Activated CD4-positive, alpha-beta T cell treated with anti-CD3 and anti-CD28 coated beads, Interleukin-2, amount 10 ng/mL, durations not matched to agents 24 days and 14 days (primary cell): ENCODE measurements around the gene OS9. TPM values are rescaled to one million over a fixed set of nuclear protein-coding genes. Genes with fewer than 3 reads are reported as not detected.

Experiments
- DNase-seq: peaks from one replicate; pipeline ENCODE4 v3.0.0; 2022
- H3K27ac Mint-ChIP-seq: one replicate; pipeline ENCODE4 v1.8.0; 2022; ENCODE audit warnings: mild to moderate bottlenecking, mixed read lengths
- H3K27me3 Mint-ChIP-seq: one replicate; pipeline ENCODE4 v1.8.0; 2022; ENCODE audit warnings: mixed read lengths
- H3K36me3 Mint-ChIP-seq: one replicate; pipeline ENCODE4 v1.8.0; 2022; ENCODE audit warnings: low read depth, mild to moderate bottlenecking, mixed read lengths
- H3K4me1 Mint-ChIP-seq: one replicate; pipeline ENCODE4 v1.8.0; 2021; ENCODE audit warnings: mixed read lengths
- H3K4me3 Mint-ChIP-seq: one replicate; pipeline ENCODE4 v1.8.0; 2022; ENCODE audit warnings: mild to moderate bottlenecking, moderate library complexity, mixed read lengths
- H3K9me3 Mint-ChIP-seq: one replicate; pipeline ENCODE4 v1.8.0; 2021; ENCODE audit warnings: mixed read lengths
- intact Hi-C: fragments of 100-400 bp; cut with micrococcal nuclease; formaldehyde crosslinking; loops from one replicate; pipeline ENCODE4 v1.15.1; 2023
- total RNA-seq: library from RNA; stranded (reverse); gene quantifications from 2 replicates; pipeline ENCODE4 v1.2.3, GENCODE V29; 2022

OS9 gene
- total RNA-seq, 1 donor from 2014 or later: 84.3 TPM

DNA sequence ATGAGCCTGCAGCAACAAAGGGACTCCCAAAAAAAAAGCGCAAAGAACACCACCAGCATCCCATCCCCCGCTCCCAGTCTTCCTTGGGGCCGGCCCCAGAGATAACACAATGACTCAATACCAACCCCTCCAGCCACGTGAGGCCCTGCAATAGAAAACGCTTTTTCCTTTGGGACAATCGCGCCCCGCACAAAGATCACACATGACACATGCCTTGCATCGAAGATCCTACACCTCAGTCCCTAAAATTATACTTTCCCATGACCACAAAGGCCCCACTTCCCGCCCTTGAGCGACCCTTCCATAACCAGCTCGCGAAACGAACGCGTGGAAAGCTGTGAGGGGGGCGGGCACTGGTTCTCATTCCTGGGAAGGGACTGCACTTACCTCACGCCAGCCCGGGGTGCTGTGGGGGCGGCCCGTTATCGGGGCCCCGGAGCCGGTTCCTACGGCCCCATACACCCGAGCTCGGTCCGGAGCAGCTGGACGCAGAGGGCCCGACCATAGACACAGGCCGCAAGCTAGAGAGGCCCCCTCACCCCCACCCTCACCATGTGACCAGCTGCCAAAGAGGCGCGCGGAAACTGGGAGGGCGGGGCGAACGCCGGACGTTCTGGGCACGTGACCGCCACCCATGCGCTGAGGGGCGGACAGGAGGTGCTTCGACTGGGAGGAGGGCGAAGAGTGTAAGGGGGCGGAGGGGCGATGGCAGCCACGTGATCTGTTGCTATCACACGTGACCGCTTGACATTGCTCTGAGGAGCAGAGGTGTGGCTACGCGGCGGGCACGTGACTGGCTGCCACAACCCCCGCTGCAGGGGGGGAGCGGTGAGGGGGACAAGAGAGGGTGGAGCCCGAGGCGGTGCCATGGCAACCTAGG is 58.1 kb downstream of the OS9 start, which contains the start of gene CDK4:
TSS of gene CDK4 (minus strand) at position 523 of the 880 bp plus-strand sequence. CDS start 593 bp downstream, outside the sequence.
- Mint-ChIP-seq H3K9me3 (no peaks in the 10 kb centered on the region), H3K4me3 (peak within 1 kb of the TSS; percentile 96), H3K27ac (peak within 1 kb of the TSS; percentile 97), H3K36me3 (peaks cover 46% of the 10 kb centered on the region), H3K4me1 (peaks cover 56% of the 10 kb centered on the region), H3K27me3 (no peaks in the 10 kb centered on the region)
- intact Hi-C loops: loop anchor here (1.0 to 10.0 kb wide), 5 partner anchors 8 to 1927 kb away; partner anchors contain the start of genes DDIT3, DNAJC14, EEF1AKMT3 and ESYT1
- DNase-seq: peak; percentile 99

- no peaks in the 10 kb centered on the region for H3K27me3 Mint-ChIP-seq
- peaks cover 52% of the 10 kb centered on the region for H3K4me1 Mint-ChIP-seq
- H3K36me3 Mint-ChIP-seq: peaks cover 42% of the 10 kb centered on the region
- peak overlapping the region; percentile 96 for H3K4me3 Mint-ChIP-seq
- intact Hi-C loops: loop anchor here (1.0 to 10.0 kb wide), 5 partner anchors 8 to 1928 kb away; partner anchors contain the start of genes DDIT3, DNAJC14, EEF1AKMT3 and ESYT1
- DNase-seq: no peak
- H3K27ac Mint-ChIP-seq: peak overlapping the region; percentile 97
- H3K9me3 Mint-ChIP-seq: no peaks in the 10 kb centered on the region
Measured at GRCh38 chr12:57752668-57753000, 58.7 kb downstream of the OS9 start.

DNA sequence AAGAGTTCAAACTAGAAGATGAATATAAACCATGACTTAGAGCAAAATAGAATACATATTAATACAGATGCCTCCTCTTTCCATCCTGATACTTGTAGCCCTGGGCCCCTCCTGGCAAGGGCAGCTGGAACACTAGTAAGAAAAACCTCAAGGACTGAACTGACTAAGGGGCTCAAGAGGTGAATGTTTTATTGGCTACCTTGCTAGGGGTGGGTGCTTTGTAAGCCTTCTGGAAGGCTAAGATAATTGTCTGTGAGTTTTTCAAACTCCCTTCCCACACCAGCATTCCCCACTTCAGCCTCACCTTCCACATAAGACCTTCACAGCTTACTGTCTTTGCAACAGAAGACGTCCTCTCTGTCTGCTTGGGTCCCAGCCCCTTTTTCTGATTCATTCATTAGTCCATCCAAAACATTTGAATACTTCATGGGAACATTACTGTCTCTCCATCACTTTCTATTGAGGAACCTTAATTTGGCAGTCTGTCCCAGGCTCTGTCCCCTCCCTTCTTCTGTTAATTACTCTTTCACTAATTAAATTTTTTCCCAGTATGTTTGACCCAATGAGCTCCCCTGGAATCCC is 59.9 kb downstream of the OS9 start:
- peak overlapping the region; percentile 79 for H3K27ac Mint-ChIP-seq
- DNase-seq: no peak
- intact Hi-C loops: loop anchor here (10.0 kb wide), 2 partner anchors 1629 to 1929 kb away; partner anchors contain the start of genes DNAJC14 and ESYT1
- H3K36me3 Mint-ChIP-seq: peaks cover 40% of the 10 kb centered on the region
- H3K4me1 Mint-ChIP-seq: peaks cover 52% of the 10 kb centered on the region
- H3K27me3 Mint-ChIP-seq: no peaks in the 10 kb centered on the region
- no peaks in the 10 kb centered on the region for H3K9me3 Mint-ChIP-seq
- peak overlapping the region; percentile 96 for H3K4me3 Mint-ChIP-seq

DNA sequence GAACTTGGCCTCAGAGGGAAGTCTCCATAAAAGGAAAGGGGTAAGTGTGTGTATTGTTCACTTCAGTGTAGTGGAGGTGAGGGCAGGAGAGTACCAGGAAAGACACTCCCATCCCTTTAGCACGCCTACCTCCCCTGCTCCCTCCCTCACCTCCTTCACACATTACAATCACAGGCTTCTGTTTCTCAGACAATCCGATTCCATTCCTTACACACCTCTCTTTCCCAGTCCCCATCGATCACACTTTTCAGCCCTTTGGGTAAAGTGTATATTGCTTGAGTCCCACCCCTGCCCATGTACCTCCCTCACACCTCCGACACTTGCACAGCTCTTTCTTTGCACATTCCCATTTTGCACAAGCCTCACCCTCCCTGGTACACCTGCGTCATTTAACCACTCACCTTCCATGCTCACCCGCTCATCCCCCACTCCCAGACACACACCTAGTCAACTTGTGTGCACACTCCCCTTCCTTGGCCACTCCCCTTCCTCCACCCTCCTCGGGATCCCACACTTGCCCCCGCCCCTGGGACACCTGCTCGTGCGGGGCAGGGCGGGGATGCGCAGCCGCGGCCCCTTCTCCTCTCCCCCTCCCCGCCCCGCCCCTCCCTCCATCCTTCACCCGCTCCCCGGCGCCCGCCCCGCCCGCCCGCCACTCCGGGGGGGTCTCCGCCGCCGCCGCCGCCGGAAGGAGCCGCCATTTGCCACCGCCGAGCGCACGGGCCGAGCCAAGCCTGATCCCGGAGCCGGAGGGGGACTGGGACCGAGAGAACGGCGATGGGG is 60.7 kb downstream of the OS9 start, which contains the start of gene MARCHF9:
TSS of gene MARCHF9 (plus strand) at position 693 of the 783 bp plus-strand sequence. CDS start 426 bp downstream, outside the sequence.
- Mint-ChIP-seq H3K9me3 (no peaks in the 10 kb centered on the region), H3K27ac (peak within 1 kb of the TSS; percentile 79), H3K27me3 (no peaks in the 10 kb centered on the region), H3K36me3 (peaks cover 39% of the 10 kb centered on the region), H3K4me1 (peaks cover 56% of the 10 kb centered on the region), H3K4me3 (peak within 1 kb of the TSS; percentile 89)
- intact Hi-C loops: loop anchor here (5.0 to 10.0 kb wide), 4 partner anchors 88 to 1930 kb away; partner anchors contain the start of genes DNAJC14 and ESYT1
- DNase-seq: peak; percentile 96

DNA sequence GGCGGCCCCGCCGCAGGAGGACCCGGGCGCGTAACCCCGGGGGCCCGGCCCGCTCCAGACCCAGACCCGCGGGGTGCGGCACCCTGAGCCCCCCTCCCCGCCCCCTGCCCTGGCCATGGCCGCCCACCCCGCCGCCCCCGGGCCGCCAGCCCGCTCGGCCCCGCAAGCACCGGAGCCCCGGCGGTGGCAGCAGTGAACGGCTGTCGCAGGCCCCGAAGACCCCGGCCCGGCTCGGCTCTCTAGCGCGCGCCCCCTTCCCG is 61.2 kb downstream of the OS9 start:
- intact Hi-C loops: loop anchor here (5.0 to 10.0 kb wide), 4 partner anchors 87 to 1930 kb away; partner anchors contain the start of genes DNAJC14 and ESYT1
- peaks cover 57% of the 10 kb centered on the region for H3K4me1 Mint-ChIP-seq
- H3K4me3 Mint-ChIP-seq: no peak overlapping the region
- no peaks in the 10 kb centered on the region for H3K9me3 Mint-ChIP-seq
- H3K27ac Mint-ChIP-seq: no peak overlapping the region
- no peak for DNase-seq
- H3K36me3 Mint-ChIP-seq: peaks cover 41% of the 10 kb centered on the region
- no peaks in the 10 kb centered on the region for H3K27me3 Mint-ChIP-seq

- Mint-ChIP-seq H3K36me3 (peaks cover 36% of the 10 kb centered on the region), H3K27ac (peak overlapping the region; percentile 72), H3K4me3 (peak overlapping the region; percentile 89), H3K9me3 (no peaks in the 10 kb centered on the region), H3K4me1 (peaks cover 52% of the 10 kb centered on the region), H3K27me3 (no peaks in the 10 kb centered on the region)
- DNase-seq: peak; percentile 79
- intact Hi-C loops: loop anchor here (1.0 to 10.0 kb wide), 5 partner anchors 10 to 1931 kb away; partner anchors contain the start of genes DNAJC14 and ESYT1
Measured at GRCh38 chr12:57755454-57756372, 61.8 kb downstream of the OS9 start.

GRCh38 chr12:57756406-57757341 is 62.7 kb downstream of the OS9 start:
- Mint-ChIP-seq H3K27ac (peak overlapping the region; percentile 72), H3K36me3 (peaks cover 32% of the 10 kb centered on the region), H3K4me1 (peaks cover 46% of the 10 kb centered on the region), H3K9me3 (no peaks in the 10 kb centered on the region), H3K4me3 (peak overlapping the region; percentile 89), H3K27me3 (no peaks in the 10 kb centered on the region)
- intact Hi-C loops: loop anchor here (1.0 to 10.0 kb wide), 5 partner anchors 9 to 1932 kb away; partner anchors contain the start of genes DNAJC14 and ESYT1
- DNase-seq: peak; percentile 92

GRCh38 chr12:57757771-57758170 is 63.8 kb downstream of the OS9 start:
- DNase-seq: no peak
- peaks cover 38% of the 10 kb centered on the region for H3K4me1 Mint-ChIP-seq
- peaks cover 32% of the 10 kb centered on the region for H3K36me3 Mint-ChIP-seq
- no peaks in the 10 kb centered on the region for H3K9me3 Mint-ChIP-seq
- no peak overlapping the region for H3K4me3 Mint-ChIP-seq
- no peaks in the 10 kb centered on the region for H3K27me3 Mint-ChIP-seq
- intact Hi-C loops: loop anchor here (5.0 to 10.0 kb wide), 4 partner anchors 85 to 1933 kb away; partner anchors contain the start of genes DNAJC14 and ESYT1
- no peak overlapping the region for H3K27ac Mint-ChIP-seq

- Mint-ChIP-seq H3K27ac (no peak overlapping the region), H3K4me3 (no peak overlapping the region), H3K36me3 (peaks cover 39% of the 10 kb centered on the region), H3K4me1 (peaks cover 36% of the 10 kb centered on the region), H3K9me3 (no peaks in the 10 kb centered on the region), H3K27me3 (no peaks in the 10 kb centered on the region)
- intact Hi-C loops: loop anchor here (5.0 to 10.0 kb wide), 4 partner anchors 84 to 1934 kb away; partner anchors contain the start of genes DNAJC14 and ESYT1
- no peak for DNase-seq
Measured at GRCh38 chr12:57758552-57759359, 64.8 kb downstream of the OS9 start.

DNA sequence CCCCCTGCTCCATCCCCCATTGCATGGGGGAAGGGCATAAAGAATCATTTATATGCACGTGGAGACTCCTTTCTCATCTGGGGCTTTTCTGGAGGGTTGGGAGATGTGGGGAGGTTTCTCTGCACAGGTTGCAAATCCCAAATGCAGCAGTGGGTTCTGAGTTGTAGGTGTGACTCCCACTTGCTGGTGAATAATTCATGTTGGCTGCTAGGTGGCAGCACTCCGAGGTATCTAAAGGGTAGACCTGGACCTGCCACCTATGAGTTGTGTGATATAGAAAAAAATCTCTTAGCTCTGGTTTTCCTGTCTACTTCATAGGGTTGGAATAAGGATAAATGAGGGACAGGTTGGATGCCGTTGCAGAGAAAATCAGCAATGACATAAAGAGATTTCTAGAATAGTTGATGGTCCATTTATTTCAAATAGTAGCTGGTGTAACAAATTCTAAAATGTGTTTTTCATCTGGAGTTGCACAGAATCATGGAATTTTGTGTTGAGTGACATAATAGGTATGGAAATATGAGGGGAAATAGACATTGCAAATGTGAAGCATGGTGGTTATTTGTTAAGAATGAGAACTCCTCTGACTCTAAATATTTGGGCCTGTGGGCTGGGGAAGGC is 65.5 kb downstream of the OS9 start:
- DNase-seq: peak; percentile 80
- no peak overlapping the region for H3K4me3 Mint-ChIP-seq
- H3K36me3 Mint-ChIP-seq: peaks cover 40% of the 10 kb centered on the region
- H3K27ac Mint-ChIP-seq: no peak overlapping the region
- H3K9me3 Mint-ChIP-seq: no peaks in the 10 kb centered on the region
- peaks cover 34% of the 10 kb centered on the region for H3K4me1 Mint-ChIP-seq
- no peaks in the 10 kb centered on the region for H3K27me3 Mint-ChIP-seq
- intact Hi-C loops: loop anchor here (5.0 to 10.0 kb wide), 4 partner anchors 83 to 1935 kb away; partner anchors contain the start of genes DNAJC14 and ESYT1
